GM19468 (cell line): Measurements from ENCODE around the gene EMILIN1.

Experiments used
- ATAC-seq: cut with Tn5 transposase; IDR thresholded peaks from one replicate; pipeline ENCODE4 v1.9.1; 2021; ENCODE audit warnings: mild to moderate bottlenecking, moderate library complexity, moderate number of reproducible peaks; ENCODE audit not compliant: unreplicated experiment; ENCODE audit errors: extremely low read depth

Gene EMILIN1

DNA sequence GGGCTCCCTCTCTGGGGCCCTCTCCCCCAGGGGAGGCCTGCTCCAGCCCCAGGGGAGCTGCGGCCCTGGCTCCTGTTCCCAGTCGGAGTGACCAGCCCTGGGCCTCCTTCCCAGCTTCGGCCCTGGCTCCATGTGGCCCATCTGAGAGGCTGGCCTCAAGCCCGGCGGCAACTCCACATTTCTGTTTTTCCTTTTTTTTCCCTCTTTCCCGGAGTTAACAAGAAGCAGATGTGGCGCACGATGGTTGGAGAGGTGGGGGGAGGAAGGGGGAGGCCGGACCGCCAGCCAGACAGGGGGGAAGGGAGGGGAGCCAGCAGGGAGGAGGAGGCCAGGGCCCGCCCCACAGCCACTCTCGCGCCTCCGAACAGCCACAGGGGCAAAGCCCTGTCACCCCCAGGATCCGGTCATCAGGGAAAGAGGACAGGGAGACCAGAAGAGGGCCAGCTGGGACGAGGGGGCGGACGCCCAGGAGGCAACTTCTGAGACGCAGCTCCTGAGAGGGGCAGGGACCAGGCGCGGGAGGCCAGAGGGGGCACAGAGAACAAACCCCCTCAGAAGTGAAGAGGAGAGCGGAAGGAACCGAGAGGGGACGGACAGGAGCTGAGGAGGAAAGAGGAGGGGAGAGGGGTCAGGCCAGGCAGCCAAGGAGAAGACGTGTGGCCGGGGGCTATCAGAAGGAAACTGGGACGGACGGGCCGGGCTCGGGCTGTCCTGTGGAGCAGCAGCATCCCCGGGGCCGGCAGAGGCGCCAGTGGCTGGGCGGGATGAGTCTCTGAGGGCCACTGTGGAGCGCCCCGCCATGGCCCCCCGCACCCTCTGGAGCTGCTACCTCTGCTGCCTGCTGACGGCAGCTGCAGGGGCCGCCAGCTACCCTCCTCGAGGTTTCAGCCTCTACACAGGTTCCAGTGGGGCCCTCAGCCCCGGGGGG lies at the start of gene EMILIN1:
Gene EMILIN1, plus strand, starts transcription at position 349 of the 928 bp plus-strand sequence. Its CDS starts 451 bp downstream, at position 800.
- ATAC-seq = no peak

DNA sequence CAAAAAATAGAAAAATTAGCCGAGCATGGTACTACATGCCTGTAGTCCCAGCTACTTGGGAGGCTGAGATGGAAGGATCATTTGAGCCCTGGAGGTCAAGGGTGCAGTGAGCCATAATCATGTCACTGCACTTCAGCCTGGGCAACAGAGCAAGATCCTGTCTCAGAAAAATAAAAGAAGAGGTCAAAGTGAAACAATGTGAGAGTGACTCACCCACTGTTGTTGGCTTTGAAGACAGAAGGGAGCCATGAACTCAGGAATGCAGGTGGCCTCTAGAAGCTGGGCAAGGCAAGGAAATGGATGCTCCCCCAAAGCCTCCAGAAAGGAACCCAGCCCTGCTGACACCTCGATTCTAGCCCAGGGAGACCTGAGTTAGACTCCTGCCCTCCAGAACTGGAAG lies 49.4 kb upstream of the EMILIN1 start:
- ATAC-seq = no peak

DNA sequence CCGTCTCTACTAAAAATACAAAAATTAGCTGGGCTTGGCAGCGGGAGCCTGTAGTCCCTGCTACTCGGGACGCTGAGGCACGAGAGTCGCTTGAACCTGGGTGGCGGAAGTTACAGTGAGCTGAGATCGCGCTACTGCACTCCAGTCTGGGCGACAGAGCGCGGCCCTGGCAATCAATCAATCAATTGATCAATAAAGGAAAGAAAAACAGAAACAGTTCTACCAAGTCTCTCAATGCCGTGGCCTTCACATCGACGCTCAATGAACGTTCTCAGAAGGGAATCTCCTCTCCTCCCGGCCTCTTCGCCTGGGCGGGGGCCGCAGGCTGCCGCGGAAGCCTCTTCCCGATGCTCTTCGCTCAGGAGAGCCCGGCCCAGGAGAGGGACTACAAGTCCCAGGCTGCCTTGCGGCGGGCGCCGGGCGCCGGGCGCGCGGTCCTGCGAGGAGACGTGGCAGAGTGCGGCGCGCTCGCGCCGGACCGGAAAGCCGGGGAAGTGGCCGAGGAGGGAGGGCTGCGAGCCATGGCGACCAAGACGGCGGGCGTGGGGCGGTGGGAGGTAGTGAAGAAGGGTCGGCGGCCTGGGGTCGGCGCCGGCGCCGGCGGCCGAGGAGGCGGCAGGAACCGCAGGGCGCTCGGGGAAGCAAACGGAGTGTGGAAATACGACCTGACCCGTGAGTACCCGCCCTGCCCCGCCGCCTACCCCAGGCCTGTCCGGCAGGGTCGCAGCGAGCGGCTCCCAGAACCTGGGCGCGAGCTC lies 45.7 kb upstream of the EMILIN1 start, which contains the start of gene TMEM214:
Gene TMEM214, plus strand, starts transcription at position 471 of the 758 bp plus-strand sequence. Its CDS starts 51 bp downstream, at position 522.
- peak; percentile 89 for ATAC-seq

DNA sequence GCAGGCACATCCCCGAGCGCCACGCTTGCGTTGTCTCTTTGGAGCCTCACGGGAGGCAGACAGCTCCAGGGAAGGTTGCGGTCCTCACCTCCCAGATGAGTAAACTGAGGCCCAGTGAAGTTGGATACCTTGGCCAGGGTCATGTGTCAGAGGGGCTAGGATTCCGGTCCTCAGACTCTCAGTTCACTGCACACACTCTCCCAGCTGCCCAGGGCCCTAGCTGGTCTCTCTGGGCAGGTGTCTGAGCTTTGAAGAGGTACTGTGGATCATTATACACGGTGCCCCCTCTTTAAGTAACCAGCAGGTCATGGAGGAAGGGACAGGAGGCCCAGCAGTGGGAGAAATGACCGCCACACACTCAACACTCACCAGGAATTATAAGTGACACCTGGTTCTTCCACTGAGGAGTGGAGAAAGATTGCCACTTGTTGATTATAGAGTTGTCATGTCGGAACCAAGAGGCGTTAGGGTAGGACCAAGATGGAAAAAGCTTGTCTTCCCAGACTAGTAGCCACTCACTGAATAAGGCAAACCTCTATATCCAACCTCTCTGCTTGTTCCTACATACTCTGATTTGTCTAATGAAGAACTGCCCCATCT lies 45.1 kb upstream of the EMILIN1 start:
- no peak for ATAC-seq

DNA sequence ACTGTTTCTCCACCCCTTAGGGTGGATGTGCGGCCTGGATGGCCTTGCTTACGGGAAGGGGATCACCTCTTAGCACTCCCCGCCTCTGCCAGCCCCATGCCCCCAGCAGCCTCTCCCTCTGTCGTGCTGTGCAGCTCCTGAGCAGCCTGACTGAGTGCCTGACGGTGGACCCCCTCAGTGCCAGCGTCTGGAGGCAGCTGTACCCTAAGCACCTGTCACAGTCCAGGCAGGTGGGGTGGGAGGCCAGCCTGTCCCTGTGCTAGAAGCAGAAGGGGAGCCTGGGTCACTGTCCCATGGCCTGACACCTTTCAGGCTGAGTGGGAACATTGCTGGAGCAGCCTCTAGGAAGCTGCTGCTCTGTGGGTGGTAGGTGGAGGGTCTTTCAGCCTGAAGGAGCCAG lies 40.4 kb upstream of the EMILIN1 start:
- ATAC-seq = no peak

DNA sequence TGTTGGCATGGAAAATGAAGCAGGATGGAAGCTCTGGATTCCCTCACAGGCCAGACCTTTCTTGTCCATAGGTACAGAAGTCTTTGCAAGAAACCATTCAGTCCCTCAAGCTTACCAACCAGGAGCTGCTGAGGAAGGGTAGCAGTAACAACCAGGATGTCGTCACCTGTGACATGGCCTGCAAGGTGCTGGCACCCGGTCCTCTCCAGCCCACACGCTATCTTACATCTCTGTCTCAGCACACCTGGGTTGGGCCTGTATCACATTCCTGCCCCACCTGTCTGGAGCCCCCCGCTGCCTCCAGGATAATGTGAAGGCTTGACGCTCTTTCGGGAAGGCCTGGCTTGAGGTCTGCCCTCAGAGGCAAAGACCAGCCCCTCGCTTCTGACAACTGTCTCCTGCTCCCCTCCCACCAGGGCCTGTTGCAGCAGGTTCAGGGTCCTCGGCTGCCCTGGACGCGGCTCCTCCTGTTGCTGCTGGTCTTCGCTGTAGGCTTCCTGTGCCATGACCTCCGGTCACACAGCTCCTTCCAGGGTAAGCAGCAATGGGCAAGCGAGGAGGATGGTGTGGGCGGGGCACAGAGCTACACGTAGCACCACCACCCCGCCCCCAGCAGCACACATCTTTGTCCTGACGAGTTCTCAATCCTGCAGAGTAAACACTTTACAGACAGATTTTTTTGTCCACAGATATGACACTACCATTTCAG lies 39.6 kb upstream of the EMILIN1 start:
- no peak for ATAC-seq

DNA sequence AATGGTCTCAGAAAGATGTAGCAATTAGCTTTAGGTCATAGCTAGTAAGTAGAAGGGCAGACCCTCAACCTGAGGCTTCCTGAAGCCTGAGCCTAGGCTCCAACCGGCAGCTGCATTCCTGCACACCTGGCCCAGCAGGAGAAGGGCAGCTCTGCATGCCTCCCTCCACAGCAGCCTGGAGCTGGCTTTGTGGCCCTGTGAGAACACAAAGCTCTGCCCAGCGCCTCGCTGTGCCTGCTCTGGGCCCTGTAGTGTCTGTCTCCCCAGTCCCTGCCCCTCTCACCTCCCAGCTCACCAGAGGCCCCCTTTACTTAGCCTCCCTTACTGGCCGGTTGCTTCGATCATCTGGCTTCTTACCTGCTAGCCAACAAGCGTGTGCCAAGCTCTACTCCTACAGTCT lies 39.0 kb upstream of the EMILIN1 start:
- ATAC-seq = no peak

DNA sequence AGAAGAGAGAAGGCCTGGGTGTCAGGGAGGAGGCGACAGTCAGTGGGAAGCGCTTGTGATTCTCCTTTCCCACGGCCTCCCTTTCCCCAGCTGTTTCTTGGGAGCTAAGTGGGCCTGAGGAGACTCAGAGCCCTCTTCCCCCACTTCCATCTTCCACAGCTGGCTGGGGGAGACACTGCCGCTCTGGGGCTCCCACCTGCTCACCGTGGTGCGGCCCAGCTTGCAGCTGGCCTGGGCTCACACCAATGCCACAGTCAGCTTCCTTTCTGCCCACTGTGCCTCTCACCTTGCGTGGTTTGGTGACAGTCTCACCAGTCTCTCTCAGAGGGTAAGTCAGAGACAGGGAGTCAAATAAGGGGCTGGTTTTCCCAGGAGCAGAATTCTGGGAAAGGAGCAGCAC lies 38.5 kb upstream of the EMILIN1 start:
- ATAC-seq = no peak

DNA sequence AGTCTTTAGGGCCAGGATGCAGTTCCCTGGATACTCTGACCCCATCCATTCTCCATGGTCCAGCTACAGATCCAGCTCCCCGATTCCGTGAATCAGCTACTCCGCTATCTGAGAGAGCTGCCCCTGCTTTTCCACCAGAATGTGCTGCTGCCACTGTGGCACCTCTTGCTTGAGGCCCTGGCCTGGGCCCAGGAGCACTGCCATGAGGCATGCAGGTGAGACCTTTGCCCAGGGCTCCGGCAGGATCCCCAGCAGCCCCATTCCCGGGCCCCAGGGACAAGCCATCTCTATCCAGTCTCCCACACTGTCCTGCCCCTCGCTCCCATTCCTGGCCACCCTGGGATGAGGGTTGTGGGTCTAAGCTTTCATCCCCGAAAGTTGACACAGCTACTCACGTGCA lies 38.1 kb upstream of the EMILIN1 start:
- ATAC-seq = no peak

DNA sequence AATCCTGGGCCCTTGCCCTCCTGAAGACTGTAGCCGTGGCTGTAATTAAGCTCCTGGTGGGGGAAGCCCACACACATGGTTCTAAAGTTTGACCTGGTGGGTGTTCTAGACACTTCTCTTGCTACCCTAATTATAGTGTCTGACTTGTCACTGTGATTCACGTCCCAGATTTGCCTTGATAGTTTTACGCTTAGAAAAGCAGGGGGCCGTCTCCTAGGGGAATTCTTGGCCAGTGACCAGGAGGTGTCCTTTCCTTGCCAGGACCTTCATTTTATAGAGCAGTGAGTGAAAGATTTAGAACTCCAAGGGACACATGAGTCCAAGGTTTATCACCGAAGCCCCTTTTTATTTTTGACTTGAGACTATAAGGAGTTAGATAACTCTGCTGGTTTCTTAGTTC lies 36.7 kb upstream of the EMILIN1 start:
- no peak for ATAC-seq

DNA sequence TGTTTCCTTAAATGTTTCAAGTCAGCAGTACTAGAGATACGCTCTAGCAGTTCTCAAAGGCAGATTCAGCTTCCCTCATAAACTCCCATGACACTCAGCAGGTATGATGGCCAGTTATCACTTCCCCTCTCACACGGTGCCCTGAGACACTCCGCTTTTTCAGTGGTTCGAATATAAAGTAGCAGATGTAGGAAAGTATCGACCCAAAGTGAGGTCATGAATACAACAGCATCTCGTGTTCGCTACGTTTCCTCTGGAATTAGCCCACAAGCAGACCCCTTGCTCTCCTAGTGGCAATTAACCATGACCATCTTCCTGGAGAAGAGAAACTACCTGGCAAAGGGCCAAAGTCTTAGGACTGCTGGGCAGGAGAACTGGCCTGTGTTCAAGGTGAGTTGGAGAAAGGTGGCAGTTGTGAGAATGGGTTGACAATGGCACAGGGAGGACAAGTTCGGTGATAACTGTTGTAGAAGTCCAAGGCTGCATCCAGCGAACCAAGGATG lies 36.2 kb upstream of the EMILIN1 start:
- no peak for ATAC-seq

DNA sequence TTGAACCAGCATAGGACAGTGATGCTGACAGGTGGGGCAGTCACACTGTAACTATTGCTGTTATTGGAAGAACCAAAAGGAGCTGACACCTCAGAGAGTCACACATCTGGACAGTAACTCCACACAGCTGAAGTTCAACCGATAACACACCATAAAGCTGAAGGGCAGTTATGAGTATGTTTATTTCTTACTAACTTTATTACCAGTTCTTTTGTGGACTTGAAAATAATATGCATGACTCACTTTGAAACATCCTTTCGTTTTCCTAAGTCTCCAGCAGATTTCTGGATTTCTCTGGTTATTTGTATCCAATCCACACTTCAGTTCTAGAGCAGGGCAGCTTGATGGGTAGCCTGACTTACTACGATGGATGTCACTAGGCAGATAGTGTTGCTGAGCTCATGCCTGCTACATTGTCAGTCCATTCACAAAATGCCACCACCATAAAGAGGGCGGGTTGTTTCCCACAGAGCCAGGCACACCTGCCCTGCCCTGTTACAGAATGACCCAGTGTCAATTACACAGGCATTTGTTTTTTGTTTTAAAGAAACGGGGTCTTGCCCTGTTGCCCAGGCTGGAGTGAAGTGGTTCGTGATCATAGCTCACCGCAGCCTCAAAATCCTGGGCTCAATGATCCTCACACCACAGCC lies 35.3 kb upstream of the EMILIN1 start:
- ATAC-seq = no peak

DNA sequence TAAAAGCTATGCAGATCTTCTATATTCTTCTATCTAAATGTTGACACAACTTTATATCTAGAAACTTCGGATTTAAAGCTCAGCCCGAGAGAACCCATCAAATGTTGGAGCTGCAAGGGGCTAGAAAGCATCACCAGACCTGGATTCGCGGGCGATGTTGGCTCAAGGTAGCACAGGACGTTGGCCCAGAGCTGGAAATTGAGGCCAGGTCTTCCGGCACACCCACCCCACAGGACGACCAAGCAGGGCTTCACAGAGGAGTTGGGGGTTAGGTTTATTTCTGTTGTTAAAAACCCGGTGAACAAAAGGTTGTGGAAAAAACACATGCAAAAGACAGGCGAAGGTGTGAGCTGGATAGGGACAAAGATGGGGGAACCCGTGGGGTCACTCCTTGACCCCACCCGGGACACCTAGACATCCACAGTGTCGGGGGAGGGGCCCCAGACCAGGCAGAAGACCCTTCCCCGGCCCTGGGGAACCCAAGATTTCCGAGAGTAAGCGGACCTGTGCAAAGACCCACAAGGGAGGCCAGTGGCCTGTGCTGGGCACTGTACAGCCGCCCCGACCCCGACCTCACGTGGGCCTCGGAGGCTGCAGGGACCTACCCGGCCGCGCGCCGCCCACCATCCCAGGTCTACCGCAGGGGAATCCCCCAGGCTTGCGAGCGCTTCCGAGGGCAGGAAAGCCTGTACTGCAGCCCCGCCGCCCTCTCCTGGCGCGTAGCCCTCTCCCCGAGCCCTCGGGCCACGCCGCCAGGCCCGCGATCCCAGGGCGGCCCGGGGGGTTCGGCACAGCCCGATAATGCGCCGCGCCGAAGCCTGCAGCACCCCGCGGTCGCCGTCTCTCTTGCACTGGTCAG lies 28.8 kb upstream of the EMILIN1 start:
- ATAC-seq = no peak

DNA sequence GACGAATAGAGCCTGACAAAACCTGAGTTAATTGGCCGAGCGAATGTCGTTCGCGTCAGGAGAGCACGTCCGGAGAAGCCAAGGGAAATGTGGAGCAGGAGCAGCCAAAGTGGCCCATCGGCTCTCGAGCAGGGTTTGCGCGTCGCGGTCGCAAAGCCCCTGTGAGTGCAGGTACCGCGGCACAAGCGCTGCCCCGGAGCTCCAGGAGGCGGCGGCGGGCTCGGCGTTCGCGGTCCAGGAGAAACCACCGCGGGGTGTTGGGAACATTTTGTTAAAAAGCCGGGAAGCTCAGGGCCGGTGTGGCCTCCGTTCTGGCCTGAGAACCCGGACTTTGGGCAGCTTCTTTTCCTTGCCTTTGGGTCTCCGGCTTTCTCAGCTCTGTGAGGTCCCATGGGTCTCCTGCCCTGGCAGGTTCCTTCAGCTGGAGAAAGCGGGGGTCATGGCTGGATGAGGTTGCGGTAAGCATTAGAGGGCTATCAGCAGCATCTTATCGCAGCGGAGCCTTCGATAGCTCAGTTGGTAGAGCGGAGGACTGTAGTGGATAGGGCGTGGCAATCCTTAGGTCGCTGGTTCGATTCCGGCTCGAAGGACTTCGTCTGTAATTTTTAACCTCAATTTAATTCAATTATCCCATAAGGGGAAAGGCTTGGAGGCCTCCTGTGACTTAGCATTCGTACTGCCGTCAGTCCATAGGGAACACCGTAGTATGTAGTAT lies 28.0 kb upstream of the EMILIN1 start:
- ATAC-seq = peak; percentile 28

DNA sequence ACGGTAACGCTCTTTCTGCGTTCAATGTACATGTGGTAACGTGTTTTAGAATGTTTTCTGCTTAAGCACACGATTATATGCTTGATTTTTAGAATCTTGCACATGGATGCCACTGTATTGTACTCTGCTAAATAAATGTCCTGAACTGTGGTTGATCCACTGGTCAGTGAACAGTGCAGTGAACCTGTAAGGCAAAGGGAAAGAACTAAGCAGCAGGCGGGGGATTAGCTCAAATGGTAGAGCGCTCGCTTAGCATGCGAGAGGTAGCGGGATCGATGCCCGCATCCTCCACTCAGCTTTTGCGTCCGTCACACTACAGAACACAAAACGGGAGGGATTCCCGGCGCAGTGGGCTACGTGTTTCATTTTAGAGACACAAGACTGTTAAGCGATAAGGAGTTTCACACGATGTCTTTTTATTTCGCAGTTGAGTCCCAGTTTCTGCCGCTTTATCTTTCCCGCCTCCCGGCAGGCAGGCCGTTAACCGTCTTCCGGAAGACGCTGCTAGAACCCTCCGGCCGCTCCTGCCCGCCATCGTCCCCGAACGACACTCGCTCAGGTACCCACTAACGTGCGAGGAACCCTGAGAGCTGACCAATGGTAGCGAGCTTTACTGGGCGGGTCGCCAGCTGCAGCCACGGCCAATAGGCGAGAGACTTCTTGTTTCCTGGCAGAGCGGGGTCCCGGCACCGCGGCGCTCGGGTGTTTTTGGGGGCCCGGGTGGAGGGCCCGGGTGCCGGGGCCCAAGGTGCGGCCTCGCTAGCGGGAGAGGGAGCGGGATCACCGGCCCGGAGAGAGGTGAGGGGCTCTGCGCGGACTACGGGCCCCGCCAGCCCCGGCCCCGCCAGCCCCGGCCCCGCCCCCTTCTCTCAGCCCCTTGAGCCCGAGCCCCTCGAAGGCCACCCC lies 27.2 kb upstream of the EMILIN1 start, which contains the start of gene AGBL5:
Gene AGBL5, plus strand, starts transcription at position 673 of the 906 bp plus-strand sequence. CDS start 1,291 bp downstream, outside the sequence.
- ATAC-seq = peak; percentile 42

DNA sequence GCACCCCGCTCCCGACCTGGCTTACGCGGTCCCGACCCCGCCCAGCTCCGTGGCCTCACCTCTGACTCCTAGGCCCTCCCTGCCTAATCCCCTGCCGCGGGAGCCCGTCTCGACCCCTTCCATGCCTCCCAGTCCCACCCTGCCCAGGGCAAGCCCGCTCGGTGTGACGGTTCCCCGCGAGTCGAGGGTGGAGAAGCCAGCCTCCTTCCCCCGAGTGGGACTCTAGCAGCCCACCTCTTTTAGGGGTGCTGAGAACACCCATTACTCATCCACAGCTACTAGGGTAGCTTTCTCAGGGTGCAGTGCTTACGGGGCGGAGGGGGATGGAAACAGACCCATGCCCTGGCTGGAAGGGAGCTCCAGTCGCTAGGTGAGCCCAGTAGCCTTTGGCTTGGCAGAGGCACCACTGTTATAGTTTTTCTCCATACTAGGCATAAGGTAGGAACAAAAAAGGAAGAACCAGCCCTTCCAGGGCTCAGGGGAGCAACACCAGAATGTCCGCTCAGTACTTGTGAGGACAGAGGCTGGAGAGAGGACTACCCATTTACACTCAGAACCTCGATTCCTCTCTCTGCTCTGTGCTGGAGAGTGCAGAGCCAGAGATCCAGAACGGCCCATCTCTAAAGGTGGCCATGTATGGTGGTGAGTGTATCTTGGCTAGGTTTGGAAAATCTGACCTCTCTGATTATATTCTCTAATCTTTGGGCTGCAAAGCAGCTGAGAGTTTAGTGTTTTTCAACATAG lies 26.3 kb upstream of the EMILIN1 start:
- ATAC-seq = no peak
